ENCODE results near the gene THTPA.

Gene THTPA

DNA sequence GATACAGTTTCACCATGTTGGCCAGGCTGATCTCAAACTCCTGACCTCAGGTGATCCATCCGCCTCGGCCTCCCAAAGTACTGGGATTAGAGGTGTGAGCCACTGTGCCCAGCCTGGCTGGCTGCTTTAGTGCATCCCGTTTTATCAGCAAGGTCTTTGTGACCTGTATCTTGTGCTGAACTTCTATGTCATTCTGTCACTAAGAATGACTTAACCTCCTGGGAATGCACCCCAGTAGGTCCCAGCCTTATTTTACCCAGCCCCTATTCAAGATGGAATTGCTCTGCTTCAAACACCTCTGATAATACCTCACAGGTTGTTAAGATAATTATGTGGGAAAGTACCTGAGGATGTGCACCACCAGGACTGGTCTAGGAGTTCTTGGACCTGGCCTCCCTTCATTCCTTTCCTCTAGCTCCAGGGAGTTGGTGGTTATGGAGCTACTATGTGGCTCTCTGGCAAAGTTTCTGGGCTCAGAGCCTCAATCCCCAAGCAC, 48.7 kb downstream of the THTPA start:
- no peak for TF ChIP-seq RAD21 (IDR thresholded peaks at IDR 0.05; ENCODE audit: low read depth)
- TF ChIP-seq NFIC (IDR thresholded peaks at IDR 0.05), result no peak
- no peak for TF ChIP-seq EGR1 (IDR thresholded peaks at IDR 0.05)
- no peak for TF ChIP-seq FOXM1 (IDR thresholded peaks at IDR 0.05; ENCODE audit: borderline replicate concordance, low read depth)
- TF ChIP-seq TAF1 (IDR thresholded peaks at IDR 0.05; ENCODE audit: low read depth), result no peak
- TF ChIP-seq, protein P1, sequence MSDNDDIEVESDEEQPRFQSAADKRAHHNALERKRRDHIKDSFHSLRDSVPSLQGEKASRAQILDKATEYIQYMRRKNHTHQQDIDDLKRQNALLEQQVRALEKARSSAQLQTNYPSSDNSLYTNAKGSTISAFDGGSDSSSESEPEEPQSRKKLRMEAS (IDR thresholded peaks at IDR 0.05), result no peak
- no peak for TF ChIP-seq YY1 (IDR thresholded peaks at IDR 0.05; ENCODE audit: low read depth)
- no peak for TF ChIP-seq CREB1 (IDR thresholded peaks at IDR 0.05; ENCODE audit: low read depth)
- TF ChIP-seq, protein P2, sequence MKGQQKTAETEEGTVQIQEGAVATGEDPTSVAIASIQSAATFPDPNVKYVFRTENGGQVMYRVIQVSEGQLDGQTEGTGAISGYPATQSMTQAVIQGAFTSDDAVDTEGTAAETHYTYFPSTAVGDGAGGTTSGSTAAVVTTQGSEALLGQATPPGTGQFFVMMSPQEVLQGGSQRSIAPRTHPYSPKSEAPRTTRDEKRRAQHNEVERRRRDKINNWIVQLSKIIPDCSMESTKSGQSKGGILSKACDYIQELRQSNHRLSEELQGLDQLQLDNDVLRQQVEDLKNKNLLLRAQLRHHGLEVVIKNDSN (IDR thresholded peaks at IDR 0.05), result no peak
- TF ChIP-seq, protein P3, sequence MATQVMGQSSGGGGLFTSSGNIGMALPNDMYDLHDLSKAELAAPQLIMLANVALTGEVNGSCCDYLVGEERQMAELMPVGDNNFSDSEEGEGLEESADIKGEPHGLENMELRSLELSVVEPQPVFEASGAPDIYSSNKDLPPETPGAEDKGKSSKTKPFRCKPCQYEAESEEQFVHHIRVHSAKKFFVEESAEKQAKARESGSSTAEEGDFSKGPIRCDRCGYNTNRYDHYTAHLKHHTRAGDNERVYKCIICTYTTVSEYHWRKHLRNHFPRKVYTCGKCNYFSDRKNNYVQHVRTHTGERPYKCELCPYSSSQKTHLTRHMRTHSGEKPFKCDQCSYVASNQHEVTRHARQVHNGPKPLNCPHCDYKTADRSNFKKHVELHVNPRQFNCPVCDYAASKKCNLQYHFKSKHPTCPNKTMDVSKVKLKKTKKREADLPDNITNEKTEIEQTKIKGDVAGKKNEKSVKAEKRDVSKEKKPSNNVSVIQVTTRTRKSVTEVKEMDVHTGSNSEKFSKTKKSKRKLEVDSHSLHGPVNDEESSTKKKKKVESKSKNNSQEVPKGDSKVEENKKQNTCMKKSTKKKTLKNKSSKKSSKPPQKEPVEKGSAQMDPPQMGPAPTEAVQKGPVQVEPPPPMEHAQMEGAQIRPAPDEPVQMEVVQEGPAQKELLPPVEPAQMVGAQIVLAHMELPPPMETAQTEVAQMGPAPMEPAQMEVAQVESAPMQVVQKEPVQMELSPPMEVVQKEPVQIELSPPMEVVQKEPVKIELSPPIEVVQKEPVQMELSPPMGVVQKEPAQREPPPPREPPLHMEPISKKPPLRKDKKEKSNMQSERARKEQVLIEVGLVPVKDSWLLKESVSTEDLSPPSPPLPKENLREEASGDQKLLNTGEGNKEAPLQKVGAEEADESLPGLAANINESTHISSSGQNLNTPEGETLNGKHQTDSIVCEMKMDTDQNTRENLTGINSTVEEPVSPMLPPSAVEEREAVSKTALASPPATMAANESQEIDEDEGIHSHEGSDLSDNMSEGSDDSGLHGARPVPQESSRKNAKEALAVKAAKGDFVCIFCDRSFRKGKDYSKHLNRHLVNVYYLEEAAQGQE (IDR thresholded peaks at IDR 0.05; ENCODE audit: low read depth), result no peak
- TF ChIP-seq TEAD4 (IDR thresholded peaks at IDR 0.05), result no peak
- TF ChIP-seq CEBPB (IDR thresholded peaks at IDR 0.05), result no peak
- no peak for TF ChIP-seq TCF12 (IDR thresholded peaks at IDR 0.05; ENCODE audit: low read depth)
- no peak for TF ChIP-seq ZBTB7A (IDR thresholded peaks at IDR 0.05; ENCODE audit: low read depth)
- TF ChIP-seq EP300 (IDR thresholded peaks at IDR 0.05; ENCODE audit: borderline replicate concordance), result no peak

DNA sequence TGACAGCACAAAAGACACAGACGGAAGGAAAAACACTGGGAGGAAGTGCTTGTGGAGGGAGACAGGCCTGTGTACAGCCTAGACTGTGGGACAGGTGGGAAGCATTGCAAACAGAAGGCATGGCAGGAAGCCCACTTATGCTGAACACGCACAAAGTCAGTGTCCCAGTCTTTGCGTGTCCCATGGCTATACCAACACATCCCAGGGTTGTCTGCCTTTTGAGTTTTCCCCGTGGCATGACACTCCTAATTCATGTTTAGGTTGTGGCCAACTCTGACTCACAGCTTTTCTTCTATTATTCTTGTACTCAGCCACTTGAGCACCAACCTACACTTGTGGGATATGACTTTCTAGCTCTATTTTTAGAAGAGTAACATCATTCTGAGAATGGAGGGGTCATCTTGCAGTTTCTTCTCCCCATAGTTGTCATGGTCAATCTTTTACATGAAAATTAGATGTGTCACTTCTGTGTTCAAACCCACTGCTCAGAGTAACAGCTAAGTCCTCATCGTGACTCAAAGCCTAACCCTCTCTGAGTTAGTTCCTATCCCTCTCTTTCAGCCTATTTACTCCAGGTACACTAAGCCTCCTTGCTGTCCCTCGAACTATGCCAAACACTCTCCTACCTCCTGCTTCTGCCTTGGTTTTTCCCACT, 50.0 kb downstream of the THTPA start:
- TF ChIP-seq, protein P2 (IDR thresholded peaks at IDR 0.05), result no peak
- no peak for TF ChIP-seq ZBTB7A (IDR thresholded peaks at IDR 0.05; ENCODE audit: low read depth)

DNA sequence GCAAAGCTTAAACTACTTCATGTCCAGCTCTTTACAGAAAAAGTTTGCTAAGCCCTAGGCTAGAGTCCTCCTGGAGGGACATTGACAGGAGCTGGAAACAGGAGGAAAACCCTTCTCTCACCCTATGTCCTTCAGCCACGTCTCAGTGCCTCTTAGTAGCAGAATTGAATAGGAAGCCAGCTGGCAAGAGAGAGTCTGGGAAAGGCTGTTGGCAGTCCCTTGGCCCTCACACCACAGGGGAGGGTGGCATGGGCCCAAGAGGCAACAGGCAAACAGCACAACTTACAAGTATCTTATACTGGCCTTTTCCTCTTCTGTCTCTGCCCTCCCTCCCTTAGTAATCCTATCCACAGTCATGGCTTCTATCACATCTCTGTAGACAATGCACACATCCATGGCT, 52.4 kb downstream of the THTPA start:
- TF ChIP-seq TAF1 (IDR thresholded peaks at IDR 0.05; ENCODE audit: low read depth) (no peak), TEAD4 (IDR thresholded peaks at IDR 0.05) (no peak), CREB1 (IDR thresholded peaks at IDR 0.05; ENCODE audit: low read depth) (no peak), CEBPB (IDR thresholded peaks at IDR 0.05) (no peak)
- TF ChIP-seq, protein P3 (IDR thresholded peaks at IDR 0.05; ENCODE audit: low read depth), result no peak

DNA sequence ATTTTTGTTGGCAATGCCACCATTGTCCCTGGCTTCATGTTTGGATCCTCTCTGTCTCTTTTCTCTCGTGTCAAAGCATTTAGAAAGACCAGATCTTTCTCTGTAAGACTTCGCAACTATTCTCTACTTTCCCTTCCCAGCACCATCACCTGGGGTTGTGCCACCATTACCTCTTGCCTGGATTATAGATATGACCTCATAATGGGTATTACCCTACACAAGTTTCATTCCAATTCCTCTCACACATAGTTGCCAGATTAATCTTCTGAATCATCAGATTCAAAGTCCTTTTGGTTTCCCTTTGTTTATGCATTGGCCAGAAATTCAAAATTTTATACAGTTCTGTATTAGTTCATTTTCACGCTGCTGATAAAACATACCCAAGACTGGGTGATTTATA, 52.9 kb downstream of the THTPA start:
- TF ChIP-seq TEAD4 (IDR thresholded peaks at IDR 0.05), result no peak
- TF ChIP-seq ZBTB7A (IDR thresholded peaks at IDR 0.05; ENCODE audit: low read depth), result no peak
- no peak for TF ChIP-seq NFIC (IDR thresholded peaks at IDR 0.05)
- no peak for TF ChIP-seq CREB1 (IDR thresholded peaks at IDR 0.05; ENCODE audit: low read depth)
- no peak for TF ChIP-seq TCF12 (IDR thresholded peaks at IDR 0.05; ENCODE audit: low read depth)
- TF ChIP-seq, protein P2 (IDR thresholded peaks at IDR 0.05), result no peak
- TF ChIP-seq, protein P3 (IDR thresholded peaks at IDR 0.05; ENCODE audit: low read depth), result no peak
- no peak for TF ChIP-seq CEBPB (IDR thresholded peaks at IDR 0.05)
- TF ChIP-seq, protein P1 (IDR thresholded peaks at IDR 0.05), result no peak
- no peak for TF ChIP-seq YY1 (IDR thresholded peaks at IDR 0.05; ENCODE audit: low read depth)
- TF ChIP-seq TAF1 (IDR thresholded peaks at IDR 0.05; ENCODE audit: low read depth), result no peak
- no peak for TF ChIP-seq RAD21 (IDR thresholded peaks at IDR 0.05; ENCODE audit: low read depth)
- TF ChIP-seq FOXM1 (IDR thresholded peaks at IDR 0.05; ENCODE audit: borderline replicate concordance, low read depth), result no peak
- no peak for TF ChIP-seq EP300 (IDR thresholded peaks at IDR 0.05; ENCODE audit: borderline replicate concordance)
- TF ChIP-seq EGR1 (IDR thresholded peaks at IDR 0.05), result no peak

Measured in Ishikawa (cell line).